ENCODE measurements around the gene TENT4B.

TENT4B gene

GRCh38 chr16:50260206-50261159, 107.4 kb downstream of the TENT4B start:
- no peak for DNase-seq

- DNase-seq: no peak
Measured at GRCh38 chr16:50261160-50261706, 108.1 kb downstream of the TENT4B start.

GRCh38 chr16:50261707-50262235, 108.7 kb downstream of the TENT4B start:
- no peak for DNase-seq

- DNase-seq: no peak
Measured at GRCh38 chr16:50263060-50263909, 110.2 kb downstream of the TENT4B start.

- no peak for DNase-seq
Measured at GRCh38 chr16:50263940-50264929, 111.1 kb downstream of the TENT4B start.

- peak; percentile 75 for DNase-seq
Measured at GRCh38 chr16:50265260-50265659, 112.2 kb downstream of the TENT4B start.

GRCh38 chr16:50265716-50266336, 112.7 kb downstream of the TENT4B start:
- no peak for DNase-seq

- no peak for DNase-seq
Measured at GRCh38 chr16:50266337-50267091, 113.4 kb downstream of the TENT4B start, which contains the start of gene ADCY7. Gene ADCY7 (plus strand): TSS chr16:50266551. CDS start chr16:50288180, 21,629 bp downstream.

GRCh38 chr16:50267151-50267631, 114.1 kb downstream of the TENT4B start:
- no peak for DNase-seq

- no peak for DNase-seq
Measured at GRCh38 chr16:50267651-50268050, 114.5 kb downstream of the TENT4B start.

- no peak for DNase-seq
Measured at GRCh38 chr16:50268352-50268751, 115.2 kb downstream of the TENT4B start.

GRCh38 chr16:50269061-50269705, 116.1 kb downstream of the TENT4B start:
- DNase-seq: no peak

- DNase-seq: no peak
Measured at GRCh38 chr16:50269769-50270509, 116.8 kb downstream of the TENT4B start.

GRCh38 chr16:50270510-50271147, 117.5 kb downstream of the TENT4B start:
- no peak for DNase-seq

GRCh38 chr16:50271148-50272041, 118.3 kb downstream of the TENT4B start:
- DNase-seq: no peak

GRCh38 chr16:50272111-50272571, 119.0 kb downstream of the TENT4B start:
- no peak for DNase-seq

- DNase-seq: no peak
Measured at GRCh38 chr16:50272687-50273381, 119.7 kb downstream of the TENT4B start.

Measured in SHP77 treated with DMSO at 0.1 percent for 48 hours (cell line).